ENCODE results near the gene SMIM20.

Gene SMIM20

DNA sequence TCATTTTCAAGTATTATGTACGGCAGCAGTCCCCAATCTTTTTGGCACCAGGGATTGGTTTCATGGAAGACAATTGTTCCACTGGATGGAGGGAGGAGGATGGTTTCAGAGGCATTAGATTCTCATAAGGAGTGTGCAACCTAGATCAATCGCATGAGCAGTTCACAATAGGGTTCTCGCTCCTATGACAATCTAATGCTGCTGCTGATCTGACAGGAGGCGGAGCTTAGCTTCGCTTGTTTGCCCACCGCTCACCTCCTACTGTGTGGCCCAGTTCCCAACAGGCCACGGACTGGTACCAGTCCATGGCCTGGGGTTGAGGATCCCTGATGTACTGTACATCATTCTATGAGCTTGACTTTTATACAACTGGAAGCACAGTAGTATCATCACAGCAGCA is 48.4 kb downstream of the SMIM20 start:
- DNase-seq, result no peak

DNA sequence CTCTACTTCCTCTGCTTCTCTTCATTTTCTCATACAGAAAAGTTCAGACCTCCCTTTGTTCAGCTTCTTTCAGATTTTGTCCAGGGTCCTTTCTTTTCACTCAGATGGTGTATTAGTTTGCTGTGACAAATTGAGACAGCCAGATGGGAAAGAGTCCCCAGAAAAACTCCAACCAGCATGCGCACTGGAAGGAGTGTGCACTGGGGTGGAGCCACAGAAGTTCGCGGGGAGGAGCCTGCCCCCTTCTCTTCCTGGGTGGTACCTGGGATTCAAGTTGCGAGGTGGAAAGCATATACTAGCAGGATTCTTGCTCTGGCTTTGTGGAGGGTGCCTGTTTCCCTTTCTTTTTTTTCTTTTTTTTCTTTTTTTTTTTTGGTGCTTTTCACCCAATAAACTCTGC is 51.6 kb downstream of the SMIM20 start:
- no peak for DNase-seq

DNA sequence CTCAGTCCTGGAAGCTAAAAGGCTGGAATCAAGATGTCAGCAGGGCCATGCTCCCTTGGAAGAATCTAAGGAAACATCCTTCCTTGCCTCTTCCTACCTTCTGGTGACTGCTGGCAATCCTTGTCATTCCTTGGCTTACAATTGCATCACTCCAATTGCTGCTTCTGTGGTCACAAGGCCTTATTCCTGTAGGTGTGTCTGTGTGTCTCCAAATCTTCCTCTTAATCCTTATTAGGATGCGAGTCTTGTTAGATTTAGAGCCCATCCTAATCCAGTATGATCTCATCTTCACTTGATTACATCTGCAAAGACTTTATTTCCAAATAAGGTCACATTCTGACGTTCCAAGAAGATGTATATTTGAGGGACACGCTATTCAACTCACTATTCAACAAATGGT is 52.2 kb downstream of the SMIM20 start:
- DNase-seq, result no peak

DNA sequence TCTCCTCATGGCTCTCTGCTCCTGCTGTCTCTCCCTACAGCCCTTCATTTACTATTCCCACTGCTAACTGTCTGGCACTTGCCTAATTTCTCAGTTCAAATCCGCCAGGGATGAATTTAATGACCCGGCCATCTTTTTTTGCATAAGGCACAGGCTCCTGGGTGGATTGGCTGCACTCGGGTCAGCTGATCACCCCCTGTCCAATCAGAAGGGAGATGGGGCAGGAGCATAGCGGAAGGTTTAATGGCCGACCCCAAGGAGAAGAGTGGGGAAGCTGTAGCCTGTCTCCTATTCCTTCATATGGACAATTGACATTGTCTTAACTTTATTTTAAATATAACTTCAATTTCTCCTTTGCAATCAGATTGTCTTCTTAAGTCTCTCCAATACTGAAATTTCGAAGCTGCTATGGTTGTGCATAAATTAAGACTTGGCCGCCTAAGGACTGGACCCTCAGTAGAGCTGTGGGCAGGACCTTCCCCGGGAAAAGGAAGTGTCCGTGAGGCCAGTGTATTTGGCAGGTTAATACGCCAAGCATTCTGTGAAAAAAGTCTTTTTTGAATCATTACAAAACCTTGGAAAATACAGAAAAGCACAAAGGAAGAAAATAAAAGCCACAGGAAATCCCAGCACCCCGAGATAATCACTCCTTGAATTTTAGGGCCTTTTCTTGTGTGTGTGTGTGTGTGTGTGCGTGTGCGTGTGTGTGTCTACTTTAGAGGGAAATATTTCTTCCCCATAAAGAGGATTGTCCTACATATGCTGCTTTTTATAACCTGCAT is 55.5 kb downstream of the SMIM20 start:
- DNase-seq, result no peak

DNA sequence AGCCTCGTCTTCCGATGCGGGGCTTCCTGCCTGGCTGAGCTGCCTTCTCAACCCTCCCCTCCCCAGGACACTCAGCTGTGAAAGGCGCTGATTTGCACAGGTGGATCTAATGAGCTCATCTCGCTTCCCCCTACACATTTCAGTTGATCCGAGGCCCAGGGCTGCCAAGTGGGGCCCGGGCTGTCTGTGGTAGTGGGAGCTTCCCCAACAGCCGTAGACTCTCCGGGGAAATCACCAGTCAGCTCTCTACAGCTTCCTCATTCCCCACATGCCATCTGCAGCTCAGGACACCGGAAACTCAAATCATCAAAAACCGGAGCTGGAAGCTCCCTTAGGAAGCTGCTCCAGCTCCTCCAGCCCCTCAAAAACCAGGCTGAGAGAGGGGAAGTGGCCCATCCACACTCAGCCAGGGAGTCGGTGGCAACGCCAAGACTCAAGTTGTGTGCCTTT is 56.2 kb downstream of the SMIM20 start:
- DNase-seq, result peak in 1 of 2 donors; percentile 24

DNA sequence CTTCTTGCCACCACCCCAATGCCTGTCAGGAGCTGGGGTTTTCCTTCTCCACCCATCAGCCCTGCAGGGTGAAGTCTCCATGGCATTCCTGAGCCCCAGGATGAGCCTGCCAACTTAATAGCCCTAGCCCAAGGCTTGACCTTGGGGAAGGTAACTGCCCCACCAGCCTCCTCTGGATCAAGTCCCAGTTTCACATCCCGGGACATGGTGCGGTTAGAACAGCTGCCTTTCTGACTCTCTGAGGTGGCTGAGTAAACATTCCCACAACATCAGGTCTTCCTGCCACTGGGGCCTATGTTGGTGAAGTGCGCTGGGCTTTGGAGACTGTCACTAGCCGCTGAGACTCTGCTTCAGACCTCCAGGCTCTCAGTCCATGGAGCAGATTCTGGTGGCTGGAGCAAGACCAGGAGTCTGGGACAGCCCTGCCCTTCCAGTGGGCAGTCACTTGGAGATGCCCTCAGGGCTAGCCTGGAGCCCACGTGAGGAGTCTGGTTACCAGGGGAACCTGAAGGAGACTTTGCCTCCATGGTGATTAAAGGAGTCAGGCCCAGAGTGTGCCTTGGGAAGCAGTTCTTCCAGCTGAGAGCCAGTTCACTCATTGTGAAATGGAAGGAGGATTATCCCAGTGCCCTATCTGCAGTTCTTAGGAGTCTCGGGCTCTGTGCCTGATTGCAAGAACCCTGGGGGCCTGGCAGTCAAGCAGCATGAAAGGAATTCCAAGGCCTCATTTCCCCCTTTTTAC is 56.8 kb downstream of the SMIM20 start:
- DNase-seq, result no peak

DNA sequence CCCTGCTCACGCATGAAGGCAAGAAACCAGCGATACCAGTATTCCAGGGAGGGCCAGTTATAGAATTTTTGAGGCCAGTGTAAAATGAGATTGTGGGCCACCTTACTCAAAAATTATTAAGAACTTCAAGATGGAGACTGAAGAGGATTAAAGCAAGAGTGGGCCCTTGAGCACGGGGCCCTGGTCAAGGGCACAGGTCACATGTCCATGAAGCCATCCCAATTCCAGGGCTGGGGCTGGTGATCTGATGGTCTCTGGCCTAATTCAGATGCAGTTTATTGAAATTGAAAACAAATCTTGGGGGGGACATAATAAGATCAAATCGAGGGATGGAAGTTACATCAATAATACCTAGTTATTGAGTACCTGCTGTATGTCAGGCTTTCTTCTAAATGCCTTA is 58.3 kb downstream of the SMIM20 start:
- no peak for DNase-seq

DNA sequence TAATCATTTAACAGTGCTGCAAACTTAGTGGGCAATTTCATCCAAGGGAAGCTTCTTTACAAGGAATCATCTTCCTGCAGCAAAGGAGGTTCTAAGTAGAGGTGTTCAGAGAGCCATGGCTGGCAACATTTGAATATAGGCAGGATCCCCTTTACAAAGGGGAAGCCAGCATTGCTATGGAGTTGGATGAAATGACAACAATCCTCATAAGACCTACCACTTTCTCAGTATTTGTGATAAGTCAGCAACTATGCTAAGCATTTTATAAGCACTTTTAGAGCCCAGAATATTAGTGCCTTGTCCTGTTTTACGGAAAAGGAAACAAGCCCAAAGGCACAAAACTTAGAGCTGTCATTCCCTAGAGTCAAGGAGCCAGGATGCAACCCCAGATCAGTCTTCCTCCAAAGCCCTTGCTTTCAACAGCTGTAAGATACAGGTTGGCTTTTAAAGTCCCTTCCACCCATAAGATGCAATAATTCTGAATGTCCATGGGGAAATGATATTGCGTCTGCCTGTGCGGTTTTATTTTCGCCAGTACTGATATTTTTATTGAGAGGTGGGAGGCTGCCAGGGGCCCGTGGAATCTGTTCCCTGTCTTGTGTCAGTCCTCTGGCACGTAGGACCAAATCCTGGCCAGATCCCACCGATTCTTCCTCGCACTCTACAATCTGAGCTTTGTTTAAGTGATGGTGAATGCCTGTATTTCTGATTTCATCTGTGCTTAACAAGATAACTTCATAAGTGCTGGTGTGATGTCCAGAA is 59.1 kb downstream of the SMIM20 start:
- no peak for DNase-seq

DNA sequence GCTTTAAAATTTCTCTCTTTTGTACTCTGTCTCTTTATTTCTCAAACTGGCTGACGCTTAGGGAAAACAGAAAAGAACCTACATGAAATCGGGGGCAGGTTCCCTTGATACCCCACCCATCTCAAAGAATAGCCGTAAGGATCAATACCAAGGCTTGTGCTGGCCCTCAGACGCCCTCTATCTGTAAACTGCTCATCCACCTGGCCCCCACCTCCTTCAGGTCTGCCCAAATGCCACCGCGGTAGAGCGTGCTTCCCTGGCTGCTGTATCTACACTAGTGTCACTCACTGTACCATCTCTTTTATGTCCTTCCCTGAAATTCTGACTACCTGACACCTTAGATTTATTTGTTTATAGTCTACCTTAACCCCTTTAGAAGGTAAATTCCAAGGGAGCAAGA is 62.8 kb downstream of the SMIM20 start:
- DNase-seq, result no peak

DNA sequence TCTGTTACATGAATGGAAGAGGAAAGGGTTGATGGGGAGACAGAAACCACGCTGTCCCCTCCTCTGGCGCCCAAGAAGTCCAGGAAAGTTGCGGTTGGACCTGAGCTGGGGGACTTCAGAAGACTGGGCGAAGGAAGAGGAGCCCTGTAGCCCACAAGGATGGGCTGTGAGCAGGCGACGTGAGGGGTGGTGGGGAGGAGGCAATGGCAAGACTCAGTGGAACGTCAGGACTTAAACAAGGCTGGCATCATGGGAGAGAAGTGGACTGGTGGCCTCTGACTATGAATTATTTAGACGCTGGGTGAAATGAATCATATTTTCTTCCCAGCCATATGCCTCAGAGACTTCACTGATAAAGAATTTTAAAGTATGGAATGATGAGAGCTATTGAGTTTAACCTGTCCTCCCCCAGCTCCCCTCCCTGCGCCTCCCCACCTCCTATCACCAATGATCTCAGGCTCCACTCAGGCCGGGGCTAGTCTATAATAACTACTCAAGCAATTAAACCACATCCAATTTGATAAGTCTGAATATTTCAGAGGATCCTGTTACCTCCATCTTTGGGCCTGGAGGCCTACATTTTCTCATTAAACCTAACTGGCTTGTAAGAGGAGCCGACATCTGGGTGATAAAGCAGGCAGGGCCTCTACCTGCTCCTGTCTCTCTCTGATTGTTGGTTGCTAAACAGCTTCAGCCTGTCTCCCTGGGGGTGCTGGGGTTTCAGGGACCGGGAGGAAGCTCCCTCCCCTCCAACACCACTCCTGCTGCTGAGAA is 63.6 kb downstream of the SMIM20 start:
- no peak for DNase-seq

DNA sequence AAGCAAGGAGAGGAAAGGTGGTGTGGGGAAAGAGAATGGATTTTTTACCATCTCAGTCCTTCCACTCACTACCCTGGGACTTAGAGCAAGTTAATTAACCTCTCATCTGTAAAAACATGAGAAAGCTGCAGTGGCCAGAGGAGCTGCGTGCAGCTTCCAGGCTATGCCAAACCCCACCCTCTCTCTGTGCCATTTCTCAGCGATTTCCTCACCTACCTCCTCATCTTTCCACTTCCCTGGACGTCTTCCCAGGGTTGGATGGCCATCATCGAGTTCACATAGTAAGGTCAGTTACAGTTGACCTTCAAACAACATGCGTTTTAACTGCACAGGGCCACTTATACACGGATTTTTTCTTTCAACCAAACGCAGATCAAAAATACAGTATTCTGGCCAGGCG is 64.3 kb downstream of the SMIM20 start:
- DNase-seq, result no peak

All from CD4-positive, alpha-beta T cell treated with Interleukin-4 for 1 hour (primary cell).